Lower leg skin (tissue), 3 donors: ENCODE measurements around the gene BHLHE41.

ENCODE experiments used
- POLR2A ChIP-seq, 2 donors: fragments of 450-650 bp; IDR thresholded peaks; one replicate each; pipeline ENCODE4 v1.6.1; 2016 to 2017; ENCODE audit warnings: antibody characterized with exemption in 2 of 2, mild to moderate bottlenecking in 1 of 2, moderate library complexity in 1 of 2
- TF ChIP-seq, protein P1 (sequence below), 3 donors: fragments of 450-650 bp; IDR thresholded peaks; one replicate each; pipeline ENCODE4 v1.5.1; 2016; ENCODE audit warnings: antibody characterized with exemption in 3 of 3, mild to moderate bottlenecking in 3 of 3, moderate library complexity in 2 of 3

- no peak for TF ChIP-seq POLR2A (IDR thresholded peaks at IDR 0.05)
- TF ChIP-seq, protein P1, sequence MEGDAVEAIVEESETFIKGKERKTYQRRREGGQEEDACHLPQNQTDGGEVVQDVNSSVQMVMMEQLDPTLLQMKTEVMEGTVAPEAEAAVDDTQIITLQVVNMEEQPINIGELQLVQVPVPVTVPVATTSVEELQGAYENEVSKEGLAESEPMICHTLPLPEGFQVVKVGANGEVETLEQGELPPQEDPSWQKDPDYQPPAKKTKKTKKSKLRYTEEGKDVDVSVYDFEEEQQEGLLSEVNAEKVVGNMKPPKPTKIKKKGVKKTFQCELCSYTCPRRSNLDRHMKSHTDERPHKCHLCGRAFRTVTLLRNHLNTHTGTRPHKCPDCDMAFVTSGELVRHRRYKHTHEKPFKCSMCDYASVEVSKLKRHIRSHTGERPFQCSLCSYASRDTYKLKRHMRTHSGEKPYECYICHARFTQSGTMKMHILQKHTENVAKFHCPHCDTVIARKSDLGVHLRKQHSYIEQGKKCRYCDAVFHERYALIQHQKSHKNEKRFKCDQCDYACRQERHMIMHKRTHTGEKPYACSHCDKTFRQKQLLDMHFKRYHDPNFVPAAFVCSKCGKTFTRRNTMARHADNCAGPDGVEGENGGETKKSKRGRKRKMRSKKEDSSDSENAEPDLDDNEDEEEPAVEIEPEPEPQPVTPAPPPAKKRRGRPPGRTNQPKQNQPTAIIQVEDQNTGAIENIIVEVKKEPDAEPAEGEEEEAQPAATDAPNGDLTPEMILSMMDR (IDR thresholded peaks at IDR 0.05) = no peak
These were observed 3.3 kb upstream of the BHLHE41 start for GRCh38 chr12:26128168-26128567.
